Ishikawa (cell line): ENCODE results near the gene PEX1.

Experiments used
- CEBPB ChIP-seq: IDR thresholded peaks from 2 replicates; pipeline ENCODE4 v1.6.1; 2012
- CREB1 ChIP-seq: IDR thresholded peaks from 2 replicates; pipeline ENCODE4 v1.6.1; 2012; ENCODE audit warnings: low read depth
- EGR1 ChIP-seq: IDR thresholded peaks from 2 replicates; pipeline ENCODE4 v1.6.1; 2012
- EP300 ChIP-seq: IDR thresholded peaks from 2 replicates; pipeline ENCODE4 v1.6.1; 2012; ENCODE audit warnings: borderline replicate concordance
- FOXM1 ChIP-seq: IDR thresholded peaks from 2 replicates; pipeline ENCODE4 v1.6.1; 2012; ENCODE audit warnings: low read depth, borderline replicate concordance
- MAX ChIP-seq: IDR thresholded peaks from 2 replicates; pipeline ENCODE4 v1.6.1; 2012
- NFIC ChIP-seq: IDR thresholded peaks from 2 replicates; pipeline ENCODE4 v1.6.1; 2012
- RAD21 ChIP-seq: IDR thresholded peaks from 2 replicates; pipeline ENCODE4 v1.6.1; 2012; ENCODE audit warnings: low read depth
- REST ChIP-seq: IDR thresholded peaks from 2 replicates; pipeline ENCODE4 v1.6.1; 2012; ENCODE audit warnings: low read depth, mild to moderate bottlenecking
- TAF1 ChIP-seq: IDR thresholded peaks from 2 replicates; pipeline ENCODE4 v1.6.1; 2012; ENCODE audit warnings: low read depth, mild to moderate bottlenecking
- TCF12 ChIP-seq: IDR thresholded peaks from 2 replicates; pipeline ENCODE4 v1.6.1; 2012; ENCODE audit warnings: low read depth
- TEAD4 ChIP-seq: IDR thresholded peaks from 2 replicates; pipeline ENCODE4 v1.6.1; 2012
- USF1 ChIP-seq: IDR thresholded peaks from 2 replicates; pipeline ENCODE4 v1.6.1; 2012
- YY1 ChIP-seq: IDR thresholded peaks from 2 replicates; pipeline ENCODE4 v1.6.1; 2012; ENCODE audit warnings: low read depth
- ZBTB7A ChIP-seq: IDR thresholded peaks from 2 replicates; pipeline ENCODE4 v1.6.1; 2012; ENCODE audit warnings: low read depth

Gene PEX1

GRCh38 chr7:92498557-92498956, 29.8 kb downstream of the PEX1 start:
- TF ChIP-seq TCF12 (no peak), USF1 (no peak), TEAD4 (no peak), MAX (no peak), EGR1 (no peak), REST (no peak), NFIC (no peak), CREB1 (no peak), YY1 (no peak), TAF1 (no peak), EP300 (no peak), CEBPB (no peak), RAD21 (no peak), FOXM1 (no peak), ZBTB7A (no peak)

GRCh38 chr7:92496876-92497275, 31.4 kb downstream of the PEX1 start:
- TF ChIP-seq ZBTB7A (no peak), CEBPB (no peak), TAF1 (no peak), MAX (no peak), TEAD4 (no peak), YY1 (no peak), TCF12 (no peak), CREB1 (no peak), RAD21 (no peak), REST (no peak), NFIC (no peak), EGR1 (no peak), EP300 (no peak), USF1 (no peak), FOXM1 (no peak)

- TF ChIP-seq EP300 (no peak), TAF1 (no peak), MAX (no peak), FOXM1 (no peak), YY1 (no peak), ZBTB7A (no peak), RAD21 (no peak), REST (no peak)
These were observed 38.7 kb downstream of the PEX1 start for GRCh38 chr7:92489634-92490033.

GRCh38 chr7:92487804-92488203, 40.5 kb downstream of the PEX1 start:
- TF ChIP-seq YY1: no peak
- TF ChIP-seq REST: no peak
- TF ChIP-seq TEAD4: no peak
- no peak for TF ChIP-seq ZBTB7A
- TF ChIP-seq CEBPB: no peak
- no peak for TF ChIP-seq CREB1
- TF ChIP-seq EGR1: no peak
- no peak for TF ChIP-seq MAX
- TF ChIP-seq TCF12: no peak
